CD4-positive, alpha-beta T cell (primary cell): ENCODE data around the gene APP. TPM values are rescaled to one million over a fixed set of nuclear protein-coding genes. Genes with fewer than 3 reads are reported as not detected.

ENCODE experiments used
- ATAC-seq: fragments of 200-7000 bp; cut with Tn5 transposase; one replicate; pipeline ENCODE4 v1.10.0; 2022; ENCODE audit warnings: mild to moderate bottlenecking; ENCODE audit not compliant: poor library complexity
- CTCF ChIA-PET: fragments of 350-600 bp; sonication (Branson Sonifier 250); formaldehyde crosslinking; loops from one replicate; lab custom pipeline; 2021; ENCODE audit warnings: antibody characterized with exemption, inconsistent platforms; lab: Charles Lee
- POLR2A ChIA-PET: fragments of 350-600 bp; sonication (Branson Sonifier 250); formaldehyde crosslinking; loops from one replicate; lab custom pipeline; 2021; ENCODE audit warnings: antibody characterized with exemption, inconsistent platforms; lab: Charles Lee
- DNase-seq, 14 experiments: peaks; one replicate each; pipeline ENCODE4 v3.0.0-alpha.2; 2013 to 2020; ENCODE audit warnings: mixed read lengths in 2 of 14
- H3K27ac ChIP-seq, 2 donors: one replicate each; pipeline versions ENCODE4 v1.5.1 to v1.7.0; 2013; ENCODE audit warnings: low read length in 2 of 2, low read depth in 1 of 2, mild to moderate bottlenecking in 1 of 2
- H3K27me3 ChIP-seq, 2 experiments: 1 replicate in 1 of 2; 2 replicates in 1 of 2; pipeline versions ENCODE4 v1.6.1 to v1.7.0; 2013; ENCODE audit warnings: low read length in 2 of 2, control low read depth in 1 of 2, mild to moderate bottlenecking in 1 of 2, moderate library complexity in 1 of 2; ENCODE audit not compliant: insufficient read depth in 2 of 2, control insufficient read depth in 1 of 2
- H3K36me3 ChIP-seq: one replicate; pipeline ENCODE4 v1.6.1; 2013; ENCODE audit warnings: low read length, control low read depth; ENCODE audit not compliant: insufficient read depth
- H3K4me1 ChIP-seq: one replicate; pipeline ENCODE4 v1.6.1; 2013; ENCODE audit warnings: low read length, control low read depth; ENCODE audit not compliant: insufficient read depth
- H3K4me3 ChIP-seq: one replicate; pipeline ENCODE4 v1.5.1; 2013; ENCODE audit warnings: mild to moderate bottlenecking, low read length, moderate library complexity
- H3K9me3 ChIP-seq, 2 experiments: 1 replicate in 1 of 2; 2 replicates in 1 of 2; pipeline versions ENCODE4 v1.6.1 to v1.7.0; 2013; ENCODE audit warnings: low read length in 2 of 2, mild to moderate bottlenecking in 2 of 2, control low read depth in 1 of 2, moderate library complexity in 1 of 2; ENCODE audit not compliant: control insufficient read depth in 1 of 2, insufficient read depth in 1 of 2
- H3K27ac Mint-ChIP-seq: one replicate; pipeline ENCODE4 v1.8.0; 2020; ENCODE audit warnings: mixed read lengths
- H3K27me3 Mint-ChIP-seq: one replicate; pipeline ENCODE4 v1.8.0; 2021; ENCODE audit warnings: mixed read lengths
- H3K36me3 Mint-ChIP-seq: one replicate; pipeline ENCODE4 v1.8.0; 2021; ENCODE audit warnings: low read depth, mixed read lengths
- H3K4me1 Mint-ChIP-seq: one replicate; pipeline ENCODE4 v1.8.0; 2021; ENCODE audit warnings: low read depth, mixed read lengths
- H3K4me3 Mint-ChIP-seq: one replicate; pipeline ENCODE4 v1.8.0; 2020; ENCODE audit warnings: mild to moderate bottlenecking, mixed read lengths
- H3K9me3 Mint-ChIP-seq: one replicate; pipeline ENCODE4 v1.8.0; 2020; ENCODE audit warnings: mixed read lengths
- CTCF ChIP-seq: fragments of 200-600 bp; IDR thresholded peaks from one replicate; pipeline ENCODE4 v1.8.0; 2022; ENCODE audit warnings: antibody characterized with exemption, mild to moderate bottlenecking
- intact Hi-C, 2 experiments: fragments of 100-400 bp; cut with DNase I in 1 of 2; cut with micrococcal nuclease in 1 of 2; formaldehyde crosslinking; loops; one replicate each; pipeline versions ENCODE4 v1.15.1 to v1.9.0; 2023 to 2025; cut with DNase I, micrococcal nuclease
- total RNA-seq, 174 experiments: library from RNA in 2 of 174; stranded (reverse) in 2 of 174; gene quantifications; one replicate each; pipeline ENCODE4 v1.2.3 and lab custom pipeline; 2021 to 2026

Gene APP
- total RNA-seq, 2 experiments from 2014 or later = 43.6 to 44.4 TPM

- H3K9me3 ChIP-seq = no peaks in the 10 kb centered on the region
- Mint-ChIP-seq H3K4me1 (no peaks in the 10 kb centered on the region), H3K4me3 (no peak overlapping the region), H3K36me3 (peaks cover 30% of the 10 kb centered on the region), H3K27ac (no peak overlapping the region), H3K27me3 (no peaks in the 10 kb centered on the region), H3K9me3 (no peaks in the 10 kb centered on the region)
- no peak for TF ChIP-seq CTCF
- ATAC-seq (no peak), DNase-seq (no peak)
- ChIA-PET POLR2A (no interaction called here), CTCF (no interaction called here)
- no peaks in the 10 kb centered on the region for H3K36me3 ChIP-seq
- H3K4me1 ChIP-seq = no peaks in the 10 kb centered on the region
- intact Hi-C loops = no loop called here
- H3K27me3 ChIP-seq = no peaks in the 10 kb centered on the region
- no peak overlapping the region for H3K4me3 ChIP-seq
- H3K27ac ChIP-seq = no peak overlapping the region
These were observed 264.0 kb downstream of the APP start for GRCh38 chr21:25906587-25906986.

- Mint-ChIP-seq H3K4me1 (no peaks in the 10 kb centered on the region), H3K9me3 (no peaks in the 10 kb centered on the region), H3K27me3 (no peaks in the 10 kb centered on the region), H3K36me3 (peaks cover 19% of the 10 kb centered on the region), H3K27ac (no peak overlapping the region), H3K4me3 (no peak overlapping the region)
- Histone ChIP-seq H3K9me3 (no peaks in the 10 kb centered on the region), H3K36me3 (no peaks in the 10 kb centered on the region), H3K27ac (no peak overlapping the region), H3K4me1 (no peaks in the 10 kb centered on the region), H3K27me3 (no peaks in the 10 kb centered on the region), H3K4me3 (no peak overlapping the region)
- TF ChIP-seq CTCF = no peak
- intact Hi-C loops = no loop called here
- ChIA-PET CTCF (interaction anchor here (0.6 to 0.8 kb wide), 2 partner anchors 10 to 127 kb away, joined by 3 read pairs; no protein-coding TSS in a partner anchor), POLR2A (no interaction called here)
- no peak for ATAC-seq
- DNase-seq = no peak
These were observed 265.4 kb downstream of the APP start for GRCh38 chr21:25905126-25905525.

- no peak overlapping the region for H3K27ac ChIP-seq
- ChIA-PET POLR2A (no interaction called here), CTCF (interaction anchor here (0.6 to 0.8 kb wide), 2 partner anchors 9 to 128 kb away, joined by 3 read pairs; no protein-coding TSS in a partner anchor)
- H3K4me3 ChIP-seq = no peak overlapping the region
- intact Hi-C loops = no loop called here
- H3K27ac Mint-ChIP-seq = no peak overlapping the region
- H3K27me3 ChIP-seq = no peaks in the 10 kb centered on the region
- H3K9me3 Mint-ChIP-seq = no peaks in the 10 kb centered on the region
- no peaks in the 10 kb centered on the region for H3K9me3 ChIP-seq
- no peak for ATAC-seq
- H3K4me1 Mint-ChIP-seq = no peaks in the 10 kb centered on the region
- H3K27me3 Mint-ChIP-seq = no peaks in the 10 kb centered on the region
- no peaks in the 10 kb centered on the region for H3K36me3 ChIP-seq
- DNase-seq = no peak
- peaks cover 18% of the 10 kb centered on the region for H3K36me3 Mint-ChIP-seq
- no peaks in the 10 kb centered on the region for H3K4me1 ChIP-seq
- no peak for TF ChIP-seq CTCF
- H3K4me3 Mint-ChIP-seq = no peak overlapping the region
These were observed 266.4 kb downstream of the APP start for GRCh38 chr21:25904044-25904695.
